ENCODE measurements around the gene DEFB123.
A peak's percentile ranks its signal among the peaks of the same experiment; 100 is the strongest.
"Not testable (repeated sequence)": the region's sequence is repeated elsewhere in the genome, so short reads cannot be mapped to it uniquely, and the experiment has no call there.

The DEFB123 gene, protein sequence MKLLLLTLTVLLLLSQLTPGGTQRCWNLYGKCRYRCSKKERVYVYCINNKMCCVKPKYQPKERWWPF

DNA sequence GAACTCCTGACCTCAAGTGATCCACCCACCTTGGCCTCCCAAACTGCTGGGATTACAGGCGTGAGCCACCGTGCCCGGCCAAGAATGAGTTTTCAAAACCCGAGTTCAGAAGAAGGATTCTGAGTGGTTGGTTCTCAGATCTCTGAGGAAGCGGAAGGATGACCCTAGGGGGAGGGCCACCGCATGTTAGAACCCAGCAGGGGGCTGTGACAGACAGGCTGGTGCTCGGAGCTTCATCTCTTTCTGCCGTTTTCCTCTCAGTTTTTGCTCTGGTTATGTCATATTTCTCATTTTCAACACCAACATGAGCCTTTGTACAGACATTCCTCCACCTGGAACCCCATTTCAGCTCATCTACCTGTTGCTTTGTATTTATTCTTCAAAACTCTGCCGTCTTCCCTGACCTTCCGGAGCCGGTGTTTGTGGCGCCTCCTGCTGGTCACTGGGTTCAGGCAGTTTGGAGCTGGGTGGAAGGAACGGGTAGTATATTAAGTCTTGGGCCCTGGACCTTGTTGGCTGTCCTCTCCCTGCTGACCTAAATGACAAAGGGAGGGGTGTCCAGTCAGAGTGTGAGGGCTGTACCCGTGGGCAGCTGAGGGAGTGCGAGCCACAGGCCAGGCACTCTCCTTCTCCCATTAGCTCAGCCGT, at the start of gene DEFB123:
DEFB123 (plus strand) TSS at position 621 of the 648 bp plus-strand sequence. CDS start 67 bp downstream, outside the sequence.
- DNase-seq: no peak

GRCh38 chr20:31392836-31393235, 47.6 kb upstream of the DEFB123 start:
- no peak for DNase-seq

GRCh38 chr20:31394900-31395299, 45.5 kb upstream of the DEFB123 start:
- no peak for DNase-seq

DNA sequence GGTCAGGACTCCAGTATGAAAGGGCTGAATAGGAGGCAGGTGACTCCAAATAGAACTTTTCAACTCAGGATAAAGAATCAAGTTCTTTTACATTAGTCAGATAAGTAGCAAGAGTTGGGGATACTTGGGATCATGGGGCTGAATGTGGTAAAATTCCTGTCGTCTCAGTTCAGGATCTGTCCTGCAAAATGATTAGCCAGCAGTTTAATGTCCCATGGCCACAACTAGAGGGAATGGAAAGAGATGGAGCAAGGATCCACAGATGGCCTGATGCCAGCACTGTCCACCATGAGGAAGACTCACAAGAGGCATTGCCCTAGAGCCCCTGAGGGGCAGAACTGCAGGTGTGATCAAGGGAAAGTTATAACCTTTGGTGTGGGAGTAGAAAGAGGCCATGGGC, 36.5 kb upstream of the DEFB123 start:
- no peak for DNase-seq

GRCh38 chr20:31406115-31406514, 34.3 kb upstream of the DEFB123 start, which contains the start of gene DEFB121:
Gene DEFB121, minus strand, starts transcription at chr20:31406215. Its CDS starts 63 bp downstream, at chr20:31406152.
- DNase-seq: no peak

DNA sequence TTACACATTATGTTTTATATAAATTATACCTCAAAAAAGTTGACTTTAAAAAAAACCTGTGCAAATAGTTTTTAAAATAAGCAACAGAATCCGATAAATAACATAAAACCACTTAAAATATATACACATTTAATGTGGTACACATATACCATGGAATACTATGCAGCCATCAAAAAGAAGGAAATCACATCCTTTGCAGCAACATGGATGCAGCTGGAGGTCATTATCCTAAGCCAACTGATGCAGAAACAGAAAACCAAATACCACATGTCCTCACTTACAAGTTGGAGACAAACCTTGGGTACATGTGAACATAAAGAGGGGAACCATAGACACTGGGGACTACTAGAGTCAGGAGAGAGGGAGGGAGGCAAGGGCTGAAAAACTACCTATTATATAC, 30.4 kb upstream of the DEFB123 start:
- DNase-seq: no peak

GRCh38 chr20:31414381-31414780, 26.1 kb upstream of the DEFB123 start:
- DNase-seq: no peak

DNA sequence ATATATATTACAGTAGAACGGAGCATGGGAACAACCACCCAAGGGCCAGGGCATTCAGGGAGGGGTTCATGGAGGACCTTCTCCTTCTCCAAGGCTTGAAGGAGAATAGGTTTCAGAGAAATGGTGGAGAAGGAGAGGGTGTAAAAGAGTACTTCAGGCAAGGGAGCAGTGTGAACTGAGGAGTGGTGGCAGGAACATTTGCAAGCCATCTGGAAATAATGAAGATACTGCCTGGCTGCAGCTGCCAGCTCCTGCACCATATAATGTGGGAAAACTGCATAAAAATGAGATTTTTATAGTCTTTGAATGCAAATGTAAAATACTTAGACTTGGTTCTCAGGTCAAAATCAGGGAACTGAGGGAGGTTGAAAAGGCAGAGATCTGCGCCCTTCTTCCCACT, 24.8 kb upstream of the DEFB123 start:
- DNase-seq: no peak

DNA sequence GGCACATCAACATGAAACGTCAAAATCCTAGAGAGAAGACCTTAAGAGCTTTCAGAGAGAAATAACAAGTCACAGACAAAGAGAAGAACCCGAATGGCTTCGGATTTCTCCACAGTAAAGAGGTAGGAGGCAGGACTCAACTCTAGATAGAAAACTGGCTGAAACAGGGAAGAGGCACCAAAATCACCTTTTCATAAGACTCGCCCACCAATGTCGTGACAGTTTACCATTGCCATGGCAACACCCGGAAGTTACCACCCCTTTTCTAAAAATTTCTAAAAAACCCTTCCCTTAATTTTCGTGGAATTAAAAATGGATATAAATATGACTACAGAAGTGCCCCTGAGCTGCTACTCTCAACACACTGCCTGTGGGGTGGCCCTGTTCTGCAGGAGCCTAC, 22.1 kb upstream of the DEFB123 start:
- DNase-seq: no peak

- no peak for DNase-seq
These were observed 14.6 kb upstream of the DEFB123 start for GRCh38 chr20:31425797-31426196.

DNA sequence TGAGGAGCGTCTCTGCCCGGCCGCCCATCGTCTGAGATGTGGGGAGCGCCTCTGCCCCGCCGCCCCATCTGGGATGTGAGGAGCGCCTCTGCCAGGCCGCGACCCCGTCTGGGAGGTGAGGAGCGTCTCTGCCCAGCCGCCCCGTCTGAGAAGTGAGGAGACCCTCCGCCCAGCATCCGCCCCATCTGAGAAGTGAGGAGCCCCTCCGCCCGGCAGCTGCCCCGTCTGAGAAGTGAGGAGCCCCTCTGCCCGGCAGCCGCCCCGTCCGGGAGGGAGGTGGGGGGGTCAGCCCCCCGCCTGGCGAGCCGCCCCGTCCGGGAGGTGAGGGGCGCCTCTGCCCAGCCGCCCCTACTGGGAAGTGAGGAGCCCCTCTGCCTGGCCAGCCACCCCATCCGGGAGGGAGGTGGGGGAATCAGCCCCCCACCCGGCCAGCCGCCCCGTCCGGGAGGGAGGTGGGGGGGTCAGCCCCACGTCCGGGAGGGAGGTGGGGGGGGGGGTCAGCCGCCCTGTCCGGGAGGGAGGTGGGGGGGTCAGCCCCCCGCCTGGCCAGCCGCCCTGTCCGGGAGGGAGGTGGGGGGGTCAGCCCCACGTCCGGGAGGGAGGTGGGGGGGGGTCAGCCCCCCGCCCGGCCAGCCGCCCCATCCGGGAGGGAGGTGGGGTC, 13.4 kb upstream of the DEFB123 start:
- not testable (repeated sequence) for DNase-seq

DNA sequence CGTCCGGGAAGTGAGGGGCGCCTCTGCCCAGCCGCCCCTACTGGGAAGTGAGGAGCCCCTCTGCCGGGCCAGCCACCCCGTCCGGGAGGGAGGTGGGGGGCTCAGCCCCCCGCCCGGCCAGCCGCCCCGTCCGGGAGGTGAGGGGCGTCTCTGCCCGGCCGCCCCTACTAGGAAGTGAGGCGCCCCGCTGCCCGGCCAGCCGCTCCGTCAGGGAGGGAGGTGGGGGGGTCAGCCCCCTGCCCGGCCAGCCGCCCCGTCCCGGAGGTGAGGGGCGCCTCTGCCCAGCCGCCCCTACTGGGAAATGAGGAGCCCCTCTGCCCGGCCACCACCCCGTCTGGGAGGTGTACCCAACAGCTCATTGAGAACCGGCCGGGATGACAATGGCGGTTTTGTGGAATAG, 12.9 kb upstream of the DEFB123 start:
- DNase-seq: not testable (repeated sequence)

- DNase-seq: no peak
These were observed 9.8 kb upstream of the DEFB123 start for GRCh38 chr20:31430568-31431115.

- DNase-seq: no peak
These were observed 5.8 kb downstream of the DEFB123 start for GRCh38 chr20:31446084-31446819.

- no peak for DNase-seq
These were observed 9.3 kb downstream of the DEFB123 start for GRCh38 chr20:31449511-31450414.

DNA sequence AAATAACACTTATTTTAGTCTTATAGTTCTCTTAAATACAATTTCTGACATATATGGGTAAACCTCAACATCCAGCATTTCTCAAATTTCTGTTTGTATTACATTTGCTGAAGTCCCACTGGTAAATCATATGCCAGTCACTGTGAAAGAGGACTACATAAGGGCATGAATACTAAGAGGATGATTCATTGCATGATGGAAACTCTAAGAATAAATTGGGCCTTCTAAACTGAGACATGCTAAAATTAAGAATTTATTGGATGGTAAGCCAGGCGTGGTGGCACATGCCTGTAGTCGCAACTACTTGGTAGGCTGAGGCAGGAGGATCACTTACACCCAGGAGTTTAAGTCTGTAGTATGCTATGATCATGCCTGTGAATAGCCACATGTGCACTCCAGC, 12.1 kb downstream of the DEFB123 start:
- no peak for DNase-seq

DNA sequence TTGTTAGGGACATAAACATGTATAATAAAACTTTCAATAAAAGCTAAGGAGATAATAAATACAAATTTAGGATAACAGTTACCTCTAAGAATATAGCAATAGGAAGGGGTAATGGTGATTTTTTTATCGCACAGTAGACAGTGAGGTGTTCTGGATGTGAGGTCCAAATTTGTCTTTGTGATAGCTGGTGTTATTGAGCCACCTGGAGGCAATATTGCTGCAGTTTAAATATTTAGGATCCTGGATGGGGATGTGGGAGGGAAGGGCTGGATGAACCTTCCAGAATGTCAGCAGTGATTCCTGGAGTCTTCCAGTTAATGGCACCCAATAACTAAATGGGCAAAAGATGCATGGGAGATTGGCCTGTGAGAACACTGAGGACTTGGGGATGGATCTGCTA, 13.9 kb downstream of the DEFB123 start:
- DNase-seq: no peak

- not testable (repeated sequence) for DNase-seq
These were observed 30.5 kb downstream of the DEFB123 start for GRCh38 chr20:31470946-31471345.

GRCh38 chr20:31472395-31473330, 32.2 kb downstream of the DEFB123 start:
- DNase-seq: peak; percentile 43

- peak; percentile 35 for DNase-seq
These were observed 33.1 kb downstream of the DEFB123 start for GRCh38 chr20:31473331-31474096.

All from OCI-M1 (cell line).